CD4-positive, alpha-beta T cell treated with Interleukin-1 beta for 1 hour (primary cell): ENCODE measurements around the gene MRPL12.
A peak's percentile ranks its signal among the peaks of the same experiment; 100 is the strongest.

ENCODE experiments used
- DNase-seq, 2 donors: peaks; one replicate each; pipeline ENCODE4 v3.0.0-alpha.2; 2020 to 2022

The MRPL12 gene

DNA sequence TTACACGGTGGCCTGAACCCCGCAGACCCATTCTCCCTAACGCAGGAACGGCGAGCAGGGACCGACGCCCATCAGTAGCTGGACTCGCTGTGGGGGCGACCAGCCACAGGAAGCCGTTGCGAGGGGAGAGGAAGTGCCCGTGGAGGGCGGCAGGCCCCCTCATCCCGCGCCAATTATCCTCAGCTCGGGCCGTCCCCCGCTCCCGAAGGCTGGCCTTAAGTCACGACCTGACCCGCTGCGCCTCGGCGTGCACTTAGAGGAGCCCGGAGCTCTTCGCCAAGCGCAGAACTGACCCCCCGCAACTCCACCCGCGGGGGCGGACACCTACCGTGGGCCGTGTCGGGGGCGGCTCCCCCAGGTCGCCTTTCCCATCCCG, 20.0 kb upstream of the MRPL12 start:
- no peak for DNase-seq

DNA sequence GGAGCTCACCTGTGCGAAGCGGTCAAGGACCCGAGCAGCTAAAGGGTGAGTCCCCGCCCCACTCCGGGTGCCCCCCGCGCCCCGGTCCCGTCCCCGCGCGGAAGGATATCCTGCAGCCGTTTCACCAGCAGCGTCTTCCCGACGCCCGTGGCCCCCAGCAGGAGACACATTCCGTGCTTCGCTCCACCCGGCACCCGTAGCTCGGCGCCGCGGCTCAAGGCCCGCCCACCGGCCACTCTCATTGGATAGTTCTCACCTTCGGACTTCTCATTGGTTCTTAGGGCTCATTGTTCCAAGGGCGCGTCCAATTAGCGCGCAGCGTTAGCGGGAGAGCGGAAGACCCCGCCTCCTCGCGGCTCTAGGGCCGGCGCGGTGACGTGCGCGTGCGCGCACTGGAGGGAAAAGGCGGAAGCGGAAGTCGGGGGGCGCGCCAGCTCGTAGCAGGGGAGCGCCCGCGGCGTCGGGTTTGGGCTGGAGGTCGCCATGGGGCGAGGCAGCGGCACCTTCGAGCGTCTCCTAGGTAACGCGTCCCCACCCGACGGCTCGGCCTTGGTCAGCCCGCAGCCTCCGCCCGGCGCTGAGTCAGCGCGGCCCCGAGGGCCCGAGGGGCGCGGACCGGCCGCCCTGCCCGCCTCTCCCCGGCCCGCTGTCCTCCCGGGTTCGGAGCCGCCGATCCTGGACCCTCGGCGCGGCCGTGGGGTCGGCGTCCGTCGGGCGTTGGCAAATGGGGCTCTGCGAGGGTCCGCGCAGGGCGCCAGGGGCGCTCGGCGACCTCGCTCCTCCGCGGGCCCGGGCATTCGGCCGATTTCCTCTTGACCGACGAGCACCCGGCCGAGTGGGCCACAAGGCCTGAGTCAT, 19.4 kb upstream of the MRPL12 start, which contains the start of the genes ARL16 and HGS:
Gene ARL16, minus strand, starts transcription at position 214 of the 858 bp plus-strand sequence. Its CDS starts 44 bp downstream, at position 170.
Gene HGS, plus strand, starts transcription at position 428 of the 858 bp plus-strand sequence. Its CDS starts 56 bp downstream, at position 484.
- peak; percentile 98 to 99 for DNase-seq

DNA sequence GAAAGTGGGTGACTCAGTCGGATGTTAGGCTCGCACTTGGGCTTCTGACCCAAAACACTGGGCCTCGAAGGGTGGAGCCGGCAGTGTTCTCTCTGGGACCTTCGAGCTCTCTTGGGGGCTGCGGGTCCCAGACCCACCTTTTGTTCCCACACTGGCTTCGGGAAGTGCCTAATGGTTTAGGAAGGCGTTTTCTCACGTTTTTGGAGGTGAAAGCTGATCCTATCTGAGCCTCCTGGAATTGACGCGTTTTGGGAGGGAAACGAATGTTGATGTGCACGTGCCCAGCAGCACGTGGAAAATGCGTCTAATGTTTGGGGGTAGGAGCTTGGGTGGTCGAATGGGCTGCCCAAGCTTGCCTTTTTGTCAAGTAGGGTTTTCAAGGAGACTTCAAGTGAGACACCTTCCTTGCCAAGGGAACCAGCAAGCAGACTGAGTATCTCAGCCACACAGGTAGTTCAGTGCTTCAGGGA, 18.7 kb upstream of the MRPL12 start:
- peak in 1 of 2 donors; percentile 56 for DNase-seq

DNA sequence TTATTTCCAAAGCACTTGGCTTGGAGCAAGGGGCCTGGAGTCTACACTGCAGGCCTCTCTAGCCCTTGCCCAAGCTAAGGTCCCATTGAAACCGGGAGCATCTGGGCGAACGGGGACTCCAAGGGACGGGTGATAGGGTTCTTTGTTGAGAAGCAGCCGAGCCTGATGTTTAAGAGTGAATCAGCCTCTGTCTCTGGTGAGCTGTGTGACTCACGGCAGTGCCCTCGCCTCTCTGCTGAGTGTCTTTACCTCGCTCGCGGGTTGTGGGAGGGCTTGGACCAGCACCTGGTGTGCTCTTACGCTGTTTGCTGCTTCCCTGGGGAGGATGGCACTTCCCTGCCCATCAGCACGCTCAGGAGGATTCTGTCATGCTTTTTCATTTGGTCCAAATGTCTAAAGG, 18.1 kb upstream of the MRPL12 start:
- DNase-seq: no peak

DNA sequence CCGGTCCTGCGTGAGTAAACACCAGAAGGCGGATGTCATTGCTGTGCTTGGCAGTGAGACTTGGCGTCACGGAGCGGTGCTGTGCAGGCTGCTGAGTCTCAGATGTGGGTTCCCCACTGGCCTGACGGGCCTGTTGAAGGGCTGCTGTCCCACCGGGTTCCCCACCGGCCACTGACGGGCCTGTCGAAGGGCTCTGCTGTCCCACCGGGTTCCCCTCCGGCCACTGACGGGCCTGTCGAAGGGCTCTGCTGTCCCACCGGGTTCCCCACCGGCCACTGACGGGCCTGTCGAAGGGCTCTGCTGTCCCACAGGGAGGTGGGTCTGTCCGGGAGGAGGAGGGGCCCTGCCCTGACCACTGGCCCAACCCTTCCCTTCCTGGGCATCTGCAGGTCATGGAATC, 16.6 kb upstream of the MRPL12 start:
- DNase-seq: no peak

DNA sequence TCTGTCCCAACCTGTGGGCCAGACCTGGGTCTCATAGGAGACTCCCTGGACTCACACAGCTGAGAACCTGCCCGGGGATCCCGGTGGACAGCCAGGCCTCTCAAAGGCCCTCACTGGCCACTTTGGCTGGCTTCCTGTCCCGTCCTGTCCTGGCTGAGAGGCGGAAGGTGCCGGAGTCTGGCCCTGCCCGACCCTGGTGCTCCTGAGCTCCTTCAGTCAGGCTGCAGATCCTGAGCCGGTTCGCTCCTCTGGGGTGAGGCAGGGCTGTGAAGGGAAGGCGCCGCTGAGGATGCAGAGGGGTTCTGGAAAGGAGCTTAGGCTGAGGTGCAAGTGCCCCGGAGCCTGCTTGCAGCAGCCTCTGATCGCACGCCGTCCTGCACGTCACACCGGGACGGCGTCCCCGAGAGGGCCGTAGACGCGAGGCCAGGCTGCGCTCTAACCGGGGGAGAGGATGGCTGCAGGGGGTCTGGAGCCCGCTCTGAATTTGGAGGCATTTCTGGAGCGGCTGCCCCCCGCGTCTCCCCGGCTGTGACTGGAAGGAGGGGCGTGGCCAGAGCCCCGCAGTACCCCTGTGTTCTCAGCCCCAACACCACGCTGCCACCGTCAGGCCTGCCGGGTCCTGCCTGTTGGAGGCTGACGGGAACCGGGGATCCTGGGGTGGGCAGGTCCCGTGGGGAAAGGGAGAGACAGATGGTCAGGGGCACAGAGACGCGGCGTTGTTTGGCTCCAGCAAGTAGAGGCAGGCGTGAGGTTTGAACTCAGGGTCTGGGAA, 15.2 kb upstream of the MRPL12 start:
- no peak for DNase-seq

DNA sequence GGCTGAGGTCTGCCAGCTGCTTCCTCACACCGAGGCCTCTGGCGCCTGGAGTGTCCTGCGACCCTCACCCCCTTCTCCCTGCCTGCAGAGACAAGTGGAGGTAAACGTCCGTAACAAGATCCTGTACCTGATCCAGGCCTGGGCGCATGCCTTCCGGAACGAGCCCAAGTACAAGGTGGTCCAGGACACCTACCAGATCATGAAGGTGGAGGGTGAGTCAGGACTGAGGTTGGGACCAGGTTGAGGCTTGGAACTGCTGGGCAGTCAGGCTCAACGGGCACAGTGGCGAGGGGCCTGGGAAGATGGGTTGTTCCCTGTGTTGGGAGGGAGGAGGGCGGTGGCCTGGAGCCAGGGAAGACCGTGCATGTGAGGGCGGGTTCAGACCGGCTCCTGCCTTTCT, 14.6 kb upstream of the MRPL12 start:
- no peak for DNase-seq

DNA sequence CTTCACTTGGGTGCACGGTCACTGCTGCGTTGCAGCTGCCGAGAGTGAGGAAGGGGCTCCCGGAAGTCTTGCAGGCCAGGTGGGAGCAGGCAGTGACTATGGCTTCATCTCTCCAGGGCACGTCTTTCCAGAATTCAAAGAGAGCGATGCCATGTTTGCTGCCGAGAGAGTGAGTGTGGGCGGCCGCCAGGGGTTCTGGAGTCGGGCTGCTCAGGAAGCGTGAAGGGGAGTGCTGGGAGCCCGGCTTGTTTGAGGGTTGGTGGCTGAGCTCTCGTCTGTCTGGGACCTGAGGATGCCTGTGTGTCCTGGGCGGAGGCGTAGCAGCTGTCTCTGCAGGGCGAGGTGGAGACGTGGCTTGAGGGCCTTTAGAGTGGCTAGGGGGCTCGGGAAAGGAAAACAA, 13.1 kb upstream of the MRPL12 start:
- DNase-seq: no peak

DNA sequence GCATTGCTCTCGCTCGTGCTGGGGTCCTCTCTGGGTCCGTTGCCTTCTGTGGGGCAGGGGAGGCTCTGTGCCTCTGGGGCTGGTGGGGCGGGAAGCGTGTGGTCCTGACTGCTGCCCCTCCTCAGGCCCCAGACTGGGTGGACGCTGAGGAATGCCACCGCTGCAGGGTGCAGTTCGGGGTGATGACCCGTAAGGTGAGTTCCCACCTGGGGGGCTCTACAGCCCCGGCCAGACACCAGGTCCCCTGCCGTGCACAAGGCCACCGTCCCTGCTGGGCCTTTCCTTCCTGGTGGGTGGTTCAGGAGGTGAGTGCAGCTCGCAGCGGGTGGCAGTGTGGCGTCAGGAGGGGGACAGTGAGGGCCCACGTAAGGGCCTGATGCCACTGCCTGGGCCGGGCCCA, 12.6 kb upstream of the MRPL12 start:
- DNase-seq: no peak

DNA sequence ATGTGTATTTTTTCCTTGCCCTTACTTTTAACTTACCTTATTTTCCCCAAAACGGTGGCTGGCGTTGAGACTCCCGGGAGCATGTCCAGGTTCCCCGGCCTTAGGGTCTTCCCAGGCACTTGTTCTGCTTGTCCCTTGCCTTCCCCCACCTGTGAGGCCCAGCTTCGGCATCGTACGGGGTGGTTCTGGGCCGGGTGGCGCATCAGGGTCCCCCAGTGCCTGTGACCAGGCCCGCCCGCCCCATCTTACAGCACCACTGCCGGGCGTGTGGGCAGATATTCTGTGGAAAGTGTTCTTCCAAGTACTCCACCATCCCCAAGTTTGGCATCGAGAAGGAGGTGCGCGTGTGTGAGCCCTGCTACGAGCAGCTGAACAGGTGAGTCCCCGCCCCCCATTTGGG, 12.0 kb upstream of the MRPL12 start:
- no peak for DNase-seq

DNA sequence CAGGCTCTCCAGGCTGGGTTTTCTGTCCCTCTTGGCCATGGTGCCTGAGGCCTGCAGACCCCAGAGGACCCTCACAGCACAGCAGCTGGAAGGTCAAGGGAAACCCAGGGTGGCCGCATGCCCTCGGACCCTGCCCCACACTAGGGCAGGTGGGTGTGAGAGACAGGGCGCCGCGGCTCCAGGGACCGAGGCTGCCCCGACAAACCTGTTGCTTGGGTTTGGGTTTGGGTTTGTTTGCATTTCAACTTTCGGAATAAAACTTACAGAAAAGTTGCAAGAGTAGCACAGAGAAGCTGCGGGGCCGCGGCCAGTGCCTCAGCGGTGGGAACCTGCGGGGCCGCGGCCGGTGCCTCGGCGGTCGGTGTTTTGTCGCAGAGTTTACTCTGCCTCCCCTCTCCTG, 11.6 kb upstream of the MRPL12 start:
- no peak for DNase-seq

DNA sequence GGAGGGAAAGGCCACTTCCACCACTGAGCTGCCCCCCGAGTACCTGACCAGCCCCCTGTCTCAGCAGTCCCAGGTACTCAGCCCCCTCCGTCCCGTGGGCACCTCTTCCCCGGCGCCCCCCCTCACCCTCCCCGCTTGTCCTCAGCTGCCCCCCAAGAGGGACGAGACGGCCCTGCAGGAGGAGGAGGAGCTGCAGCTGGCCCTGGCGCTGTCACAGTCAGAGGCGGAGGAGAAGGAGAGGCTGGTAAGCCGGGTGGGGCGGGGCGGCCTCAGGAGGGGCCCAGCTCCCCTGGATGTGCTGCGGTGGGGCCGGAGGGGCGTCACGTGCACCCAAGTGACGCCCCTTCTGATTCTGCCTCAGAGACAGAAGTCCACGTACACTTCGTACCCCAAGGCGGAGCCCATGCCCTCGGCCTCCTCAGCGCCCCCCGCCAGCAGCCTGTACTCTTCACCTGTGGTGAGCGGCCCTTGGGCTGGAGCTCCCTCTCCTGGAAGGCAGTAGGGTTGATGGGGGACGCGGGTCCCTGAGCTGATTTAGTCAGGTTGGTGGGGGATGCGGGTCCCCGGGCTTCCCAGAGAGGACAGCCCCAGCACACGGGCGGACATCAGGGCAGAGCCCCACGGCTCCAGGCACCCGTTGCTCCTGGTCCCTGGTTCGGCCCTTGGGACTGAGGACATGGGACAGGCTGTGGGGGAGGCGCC, 9.5 kb upstream of the MRPL12 start:
- DNase-seq: no peak

DNA sequence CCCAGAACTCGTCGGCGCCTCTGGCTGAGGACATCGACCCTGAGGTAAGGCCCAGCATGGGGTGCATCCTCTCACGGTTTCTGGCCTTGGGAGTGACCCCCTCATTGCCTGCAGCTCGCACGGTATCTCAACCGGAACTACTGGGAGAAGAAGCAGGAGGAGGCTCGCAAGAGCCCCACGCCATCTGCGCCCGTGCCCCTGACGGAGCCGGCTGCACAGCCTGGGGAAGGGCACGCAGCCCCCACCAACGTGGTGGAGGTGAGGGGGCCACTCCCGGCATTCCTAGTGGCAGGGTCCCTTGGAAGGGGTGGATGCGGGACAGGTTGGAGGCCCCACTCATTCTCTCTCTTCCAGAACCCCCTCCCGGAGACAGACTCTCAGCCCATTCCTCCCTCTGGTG, 8.4 kb upstream of the MRPL12 start:
- no peak for DNase-seq

DNA sequence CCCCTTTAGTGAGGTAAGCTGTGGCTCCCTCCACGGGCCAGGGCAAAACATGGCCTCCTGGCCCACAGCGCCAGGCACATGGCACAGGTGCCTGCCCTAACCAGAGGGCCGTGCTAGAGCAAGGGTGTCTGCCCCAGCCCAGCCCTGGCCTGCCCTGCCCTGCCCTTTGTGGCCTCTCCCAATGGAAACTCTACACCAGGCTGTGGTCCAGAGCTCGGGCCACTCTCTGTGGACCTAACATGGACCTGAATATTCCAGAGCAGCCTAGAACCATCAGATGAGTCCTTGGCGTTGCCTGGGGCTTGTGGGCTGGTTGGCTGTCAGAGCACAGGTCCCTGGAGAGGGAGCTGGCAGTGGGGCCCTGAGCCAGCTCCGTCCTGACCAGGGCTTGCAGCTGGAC, 8.0 kb upstream of the MRPL12 start:
- no peak for DNase-seq

DNA sequence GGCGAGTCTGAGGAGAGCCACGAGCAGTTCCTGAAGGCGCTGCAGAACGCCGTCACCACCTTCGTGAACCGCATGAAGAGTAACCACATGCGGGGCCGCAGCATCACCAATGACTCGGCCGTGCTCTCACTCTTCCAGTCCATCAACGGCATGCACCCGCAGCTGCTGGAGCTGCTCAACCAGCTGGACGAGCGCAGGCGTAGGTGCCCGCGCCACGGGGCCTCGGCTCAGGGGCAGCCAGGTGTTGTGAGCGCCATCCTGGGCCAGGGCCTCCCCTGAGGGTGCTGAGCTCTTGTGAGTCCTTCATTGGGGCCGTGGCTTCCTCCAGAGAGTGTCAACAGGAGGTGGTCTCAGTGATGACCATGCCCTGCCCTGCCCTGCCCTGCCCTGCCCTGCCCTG, 7.4 kb upstream of the MRPL12 start:
- no peak for DNase-seq

DNA sequence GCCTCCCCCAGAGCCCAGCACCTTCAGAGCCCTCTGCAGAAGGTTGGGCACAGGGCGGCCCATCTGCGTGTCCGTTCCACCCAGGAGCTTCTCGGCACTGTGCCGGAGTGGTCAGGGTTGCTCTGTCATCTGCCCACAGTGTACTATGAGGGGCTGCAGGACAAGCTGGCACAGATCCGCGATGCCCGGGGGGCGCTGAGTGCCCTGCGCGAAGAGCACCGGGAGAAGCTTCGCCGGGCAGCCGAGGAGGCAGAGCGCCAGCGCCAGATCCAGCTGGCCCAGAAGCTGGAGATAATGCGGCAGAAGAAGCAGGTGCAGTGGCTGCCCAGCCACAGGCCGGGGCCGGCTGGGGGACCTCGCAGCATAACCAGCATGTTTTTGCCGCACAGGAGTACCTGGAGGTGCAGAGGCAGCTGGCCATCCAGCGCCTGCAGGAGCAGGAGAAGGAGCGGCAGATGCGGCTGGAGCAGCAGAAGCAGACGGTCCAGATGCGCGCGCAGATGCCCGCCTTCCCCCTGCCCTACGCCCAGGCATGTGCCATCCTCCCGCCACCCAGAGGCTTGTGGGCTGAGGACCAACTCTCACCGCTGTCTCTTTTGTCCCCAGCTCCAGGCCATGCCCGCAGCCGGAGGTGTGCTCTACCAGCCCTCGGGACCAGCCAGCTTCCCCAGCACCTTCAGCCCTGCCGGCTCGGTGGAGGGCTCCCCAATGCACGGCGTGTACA, 6.8 kb upstream of the MRPL12 start:
- DNase-seq: no peak

DNA sequence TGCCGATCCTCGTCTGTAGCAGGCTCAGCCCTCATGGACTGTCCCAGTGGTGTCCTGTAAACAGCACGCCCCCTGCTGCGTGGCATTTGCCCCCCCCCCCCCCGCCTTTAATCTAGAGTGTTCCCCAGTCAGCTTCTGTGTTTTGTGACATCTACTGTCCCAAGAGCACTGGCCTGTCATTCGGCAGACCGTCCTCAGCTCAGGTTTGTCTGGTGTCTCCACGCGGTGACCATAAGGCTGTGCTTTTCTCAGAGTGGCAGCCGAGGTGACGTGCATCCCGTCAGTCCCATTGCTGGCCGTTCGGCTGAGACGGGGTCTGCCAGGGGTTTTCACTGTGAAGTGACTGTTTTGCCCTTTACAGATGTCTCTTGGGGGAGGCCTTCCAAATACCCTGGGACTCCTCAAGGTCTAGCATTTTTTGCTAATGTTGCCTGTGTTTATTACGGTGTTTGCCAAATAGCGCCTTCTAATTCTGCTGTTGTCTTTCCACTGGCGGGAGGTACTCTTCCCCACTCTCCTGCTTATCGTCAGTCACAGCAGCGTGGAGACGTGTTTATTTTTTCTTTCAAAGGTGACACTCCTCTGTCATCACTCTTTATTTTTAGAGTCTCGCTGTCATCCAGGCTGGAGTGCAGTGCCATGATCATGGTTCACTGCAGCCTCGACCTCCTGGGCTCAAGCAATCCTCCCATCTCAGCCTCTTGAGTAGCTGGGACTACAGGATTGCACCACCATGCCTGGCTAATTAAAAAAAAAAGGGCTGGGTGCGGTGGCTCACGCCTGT, 5.7 kb upstream of the MRPL12 start:
- DNase-seq: no peak

DNA sequence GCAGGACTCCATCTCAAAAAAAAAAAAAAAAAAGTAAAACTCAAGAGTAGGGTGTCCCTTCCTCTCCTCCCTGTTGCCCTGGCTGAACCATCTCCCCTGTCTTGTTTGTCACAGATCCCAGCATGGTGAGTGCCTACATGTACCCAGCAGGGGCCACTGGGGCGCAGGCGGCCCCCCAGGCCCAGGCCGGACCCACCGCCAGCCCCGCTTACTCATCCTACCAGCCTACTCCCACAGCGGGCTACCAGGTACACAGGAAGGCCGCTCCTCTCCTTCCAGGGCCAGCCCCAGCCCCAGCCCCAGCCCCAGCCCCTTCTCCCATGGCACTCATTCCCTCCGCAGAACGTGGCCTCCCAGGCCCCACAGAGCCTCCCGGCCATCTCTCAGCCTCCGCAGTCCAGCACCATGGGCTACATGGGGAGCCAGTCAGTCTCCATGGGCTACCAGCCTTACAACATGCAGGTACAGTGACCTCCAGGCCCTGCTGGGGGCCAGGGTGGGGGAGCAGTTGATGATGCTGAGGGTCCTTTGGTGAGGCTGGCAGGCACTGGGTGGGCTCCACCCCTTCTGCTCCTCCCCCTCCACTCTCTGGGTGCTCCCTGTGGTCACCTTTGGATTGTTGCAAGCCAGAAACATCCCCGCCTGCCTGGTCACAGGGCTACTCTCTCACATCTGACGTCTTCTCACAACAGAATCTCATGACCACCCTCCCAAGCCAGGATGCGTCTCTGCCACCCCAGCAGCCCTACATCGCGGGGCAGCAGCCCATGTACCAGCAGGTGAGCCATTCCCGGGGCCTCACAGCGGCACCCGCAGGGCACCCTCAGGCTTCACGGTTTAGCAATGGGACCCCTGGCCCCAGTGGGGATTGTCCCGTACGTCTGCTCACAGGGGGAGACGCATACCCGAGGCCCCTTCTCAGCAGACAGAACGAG, 2.5 kb upstream of the MRPL12 start:
- no peak for DNase-seq

DNA sequence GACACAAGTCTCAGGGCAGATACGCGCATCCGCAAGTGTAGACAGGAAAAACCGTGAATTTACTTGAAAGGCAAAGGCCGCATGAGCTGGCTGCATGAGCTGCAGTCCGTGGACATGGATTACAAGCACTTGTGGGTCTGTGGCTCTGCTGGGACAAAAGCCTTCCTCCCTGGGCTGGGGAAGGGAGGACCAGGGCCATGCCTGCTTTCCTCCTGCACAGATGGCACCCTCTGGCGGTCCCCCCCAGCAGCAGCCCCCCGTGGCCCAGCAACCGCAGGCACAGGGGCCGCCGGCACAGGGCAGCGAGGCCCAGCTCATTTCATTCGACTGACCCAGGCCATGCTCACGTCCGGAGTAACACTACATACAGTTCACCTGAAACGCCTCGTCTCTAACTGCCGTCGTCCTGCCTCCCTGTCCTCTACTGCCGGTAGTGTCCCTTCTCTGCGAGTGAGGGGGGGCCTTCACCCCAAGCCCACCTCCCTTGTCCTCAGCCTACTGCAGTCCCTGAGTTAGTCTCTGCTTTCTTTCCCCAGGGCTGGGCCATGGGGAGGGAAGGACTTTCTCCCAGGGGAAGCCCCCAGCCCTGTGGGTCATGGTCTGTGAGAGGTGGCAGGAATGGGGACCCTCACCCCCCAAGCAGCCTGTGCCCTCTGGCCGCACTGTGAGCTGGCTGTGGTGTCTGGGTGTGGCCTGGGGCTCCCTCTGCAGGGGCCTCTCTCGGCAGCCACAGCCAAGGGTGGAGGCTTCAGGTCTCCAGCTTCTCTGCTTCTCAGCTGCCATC, 1.7 kb upstream of the MRPL12 start:
- no peak for DNase-seq
